HL-60 (cell line): Measurements from ENCODE around the gene PREB.
A peak's percentile ranks its signal among the peaks of the same experiment; 100 is the strongest.

Experiments used
- DNase-seq, 2 experiments: peaks; one replicate each; pipeline ENCODE4 v3.0.0-alpha.2; 2010 to 2020; ENCODE audit warnings: low read depth in 1 of 2, low spot score in 1 of 2
- H3K27ac ChIP-seq: fragments of 250-450 bp; sonication (Bioruptor Pico); replicated peaks from 2 replicates; pipeline ENCODE4 v1.5.1; 2020; ENCODE audit warnings: mild to moderate bottlenecking, moderate library complexity
- H3K27me3 ChIP-seq: fragments of 250-450 bp; sonication (Bioruptor Pico); 2 replicates; pipeline ENCODE4 v1.5.1; 2021; ENCODE audit warnings: mild to moderate bottlenecking, moderate library complexity; ENCODE audit not compliant: insufficient read depth, poor library complexity, severe bottlenecking
- H3K4me3 ChIP-seq: replicated peaks from 2 replicates; pipeline ENCODE4 v1.5.1; 2011; ENCODE audit warnings: mild to moderate bottlenecking, control low read depth, low read length; ENCODE audit not compliant: insufficient read depth
- GABPA ChIP-seq: IDR thresholded peaks from 2 replicates; pipeline ENCODE4 v1.6.1; 2012; ENCODE audit warnings: low read depth
- POLR2AphosphoS5 ChIP-seq: IDR thresholded peaks from 2 replicates; pipeline ENCODE4 v1.6.1; 2012; ENCODE audit warnings: low read depth
- SPI1 ChIP-seq: IDR thresholded peaks from 2 replicates; pipeline ENCODE4 v1.6.1; 2012; ENCODE audit warnings: low read depth, mild to moderate bottlenecking, borderline replicate concordance
- TF ChIP-seq, protein P1 (sequence below): IDR thresholded peaks from 2 replicates; pipeline ENCODE4 v1.6.1; 2012; ENCODE audit warnings: low read depth; ENCODE audit not compliant: insufficient replicate concordance
- TF ChIP-seq, protein P2 (sequence below): IDR thresholded peaks from one replicate; pipeline ENCODE4 v1.5.1; 2011; ENCODE audit warnings: low read length, control low read depth, inconsistent platforms; ENCODE audit not compliant: insufficient read depth

The PREB gene

DNA sequence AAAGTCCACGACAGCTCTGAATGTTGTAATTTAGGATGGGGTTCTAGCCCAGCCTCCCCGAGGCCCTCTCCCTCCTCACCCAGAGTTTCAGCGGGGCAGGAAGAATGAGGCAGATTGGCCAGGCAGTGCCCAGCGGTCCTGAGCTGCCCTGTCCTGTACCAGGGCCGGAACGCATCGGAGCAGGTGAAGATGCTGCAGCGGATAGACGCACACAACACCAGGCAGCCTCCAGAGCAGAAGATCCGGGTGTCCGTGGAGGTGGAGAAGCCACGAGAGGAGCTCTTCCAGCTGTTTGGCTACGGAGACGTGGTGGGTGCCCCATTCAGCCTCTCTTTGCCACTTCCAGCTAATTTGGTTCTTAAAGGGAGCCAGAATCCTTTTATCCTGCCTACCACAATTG lies 37.1 kb downstream of the PREB start:
- H3K4me3 ChIP-seq, result no peak overlapping the region
- TF ChIP-seq, protein P1, sequence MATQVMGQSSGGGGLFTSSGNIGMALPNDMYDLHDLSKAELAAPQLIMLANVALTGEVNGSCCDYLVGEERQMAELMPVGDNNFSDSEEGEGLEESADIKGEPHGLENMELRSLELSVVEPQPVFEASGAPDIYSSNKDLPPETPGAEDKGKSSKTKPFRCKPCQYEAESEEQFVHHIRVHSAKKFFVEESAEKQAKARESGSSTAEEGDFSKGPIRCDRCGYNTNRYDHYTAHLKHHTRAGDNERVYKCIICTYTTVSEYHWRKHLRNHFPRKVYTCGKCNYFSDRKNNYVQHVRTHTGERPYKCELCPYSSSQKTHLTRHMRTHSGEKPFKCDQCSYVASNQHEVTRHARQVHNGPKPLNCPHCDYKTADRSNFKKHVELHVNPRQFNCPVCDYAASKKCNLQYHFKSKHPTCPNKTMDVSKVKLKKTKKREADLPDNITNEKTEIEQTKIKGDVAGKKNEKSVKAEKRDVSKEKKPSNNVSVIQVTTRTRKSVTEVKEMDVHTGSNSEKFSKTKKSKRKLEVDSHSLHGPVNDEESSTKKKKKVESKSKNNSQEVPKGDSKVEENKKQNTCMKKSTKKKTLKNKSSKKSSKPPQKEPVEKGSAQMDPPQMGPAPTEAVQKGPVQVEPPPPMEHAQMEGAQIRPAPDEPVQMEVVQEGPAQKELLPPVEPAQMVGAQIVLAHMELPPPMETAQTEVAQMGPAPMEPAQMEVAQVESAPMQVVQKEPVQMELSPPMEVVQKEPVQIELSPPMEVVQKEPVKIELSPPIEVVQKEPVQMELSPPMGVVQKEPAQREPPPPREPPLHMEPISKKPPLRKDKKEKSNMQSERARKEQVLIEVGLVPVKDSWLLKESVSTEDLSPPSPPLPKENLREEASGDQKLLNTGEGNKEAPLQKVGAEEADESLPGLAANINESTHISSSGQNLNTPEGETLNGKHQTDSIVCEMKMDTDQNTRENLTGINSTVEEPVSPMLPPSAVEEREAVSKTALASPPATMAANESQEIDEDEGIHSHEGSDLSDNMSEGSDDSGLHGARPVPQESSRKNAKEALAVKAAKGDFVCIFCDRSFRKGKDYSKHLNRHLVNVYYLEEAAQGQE, result no peak
- TF ChIP-seq GABPA, result no peak

DNA sequence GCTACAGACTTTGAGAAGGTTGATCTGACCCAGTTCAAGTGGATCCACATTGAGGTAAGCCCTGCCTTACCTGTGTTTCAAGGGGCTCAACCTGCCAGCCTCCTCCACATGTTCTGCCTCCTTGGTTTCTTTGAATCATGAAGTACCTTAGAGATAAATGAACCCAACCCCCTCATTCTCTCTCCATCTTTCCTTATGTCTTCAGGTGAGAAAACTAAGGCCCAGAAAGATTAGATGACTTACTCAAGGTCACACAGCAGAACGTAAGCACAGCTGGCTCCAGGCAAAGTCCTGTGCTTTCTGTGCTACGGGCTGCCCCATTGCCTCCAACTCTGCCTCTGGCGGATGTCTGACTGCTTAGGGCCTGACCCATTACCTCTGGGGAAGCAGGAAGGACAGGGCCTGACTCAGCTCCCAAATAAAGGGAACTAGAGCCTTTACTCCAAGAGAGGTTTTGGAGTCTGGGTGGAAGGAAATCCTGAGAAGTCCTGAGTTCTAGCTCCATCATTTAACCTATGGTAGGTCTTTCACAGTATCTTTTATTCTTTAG lies 37.6 kb downstream of the PREB start:
- H3K27ac ChIP-seq, result no peak overlapping the region; the same call in 1 of the 2 replicates
- TF ChIP-seq SPI1 (no peak), GABPA (no peak), POLR2AphosphoS5 (no peak)
- TF ChIP-seq, protein P1, result no peak
- TF ChIP-seq, protein P2, sequence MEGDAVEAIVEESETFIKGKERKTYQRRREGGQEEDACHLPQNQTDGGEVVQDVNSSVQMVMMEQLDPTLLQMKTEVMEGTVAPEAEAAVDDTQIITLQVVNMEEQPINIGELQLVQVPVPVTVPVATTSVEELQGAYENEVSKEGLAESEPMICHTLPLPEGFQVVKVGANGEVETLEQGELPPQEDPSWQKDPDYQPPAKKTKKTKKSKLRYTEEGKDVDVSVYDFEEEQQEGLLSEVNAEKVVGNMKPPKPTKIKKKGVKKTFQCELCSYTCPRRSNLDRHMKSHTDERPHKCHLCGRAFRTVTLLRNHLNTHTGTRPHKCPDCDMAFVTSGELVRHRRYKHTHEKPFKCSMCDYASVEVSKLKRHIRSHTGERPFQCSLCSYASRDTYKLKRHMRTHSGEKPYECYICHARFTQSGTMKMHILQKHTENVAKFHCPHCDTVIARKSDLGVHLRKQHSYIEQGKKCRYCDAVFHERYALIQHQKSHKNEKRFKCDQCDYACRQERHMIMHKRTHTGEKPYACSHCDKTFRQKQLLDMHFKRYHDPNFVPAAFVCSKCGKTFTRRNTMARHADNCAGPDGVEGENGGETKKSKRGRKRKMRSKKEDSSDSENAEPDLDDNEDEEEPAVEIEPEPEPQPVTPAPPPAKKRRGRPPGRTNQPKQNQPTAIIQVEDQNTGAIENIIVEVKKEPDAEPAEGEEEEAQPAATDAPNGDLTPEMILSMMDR, result no peak
- H3K4me3 ChIP-seq, result no peak overlapping the region
- H3K27me3 ChIP-seq, result no peaks in the 10 kb centered on the region
- DNase-seq, result no peak

More for the DNA sequence above, 37.1 kb downstream of the PREB start:
- no peak for DNase-seq
- no peak overlapping the region for H3K27ac ChIP-seq
- no peaks in the 10 kb centered on the region for H3K27me3 ChIP-seq

DNA sequence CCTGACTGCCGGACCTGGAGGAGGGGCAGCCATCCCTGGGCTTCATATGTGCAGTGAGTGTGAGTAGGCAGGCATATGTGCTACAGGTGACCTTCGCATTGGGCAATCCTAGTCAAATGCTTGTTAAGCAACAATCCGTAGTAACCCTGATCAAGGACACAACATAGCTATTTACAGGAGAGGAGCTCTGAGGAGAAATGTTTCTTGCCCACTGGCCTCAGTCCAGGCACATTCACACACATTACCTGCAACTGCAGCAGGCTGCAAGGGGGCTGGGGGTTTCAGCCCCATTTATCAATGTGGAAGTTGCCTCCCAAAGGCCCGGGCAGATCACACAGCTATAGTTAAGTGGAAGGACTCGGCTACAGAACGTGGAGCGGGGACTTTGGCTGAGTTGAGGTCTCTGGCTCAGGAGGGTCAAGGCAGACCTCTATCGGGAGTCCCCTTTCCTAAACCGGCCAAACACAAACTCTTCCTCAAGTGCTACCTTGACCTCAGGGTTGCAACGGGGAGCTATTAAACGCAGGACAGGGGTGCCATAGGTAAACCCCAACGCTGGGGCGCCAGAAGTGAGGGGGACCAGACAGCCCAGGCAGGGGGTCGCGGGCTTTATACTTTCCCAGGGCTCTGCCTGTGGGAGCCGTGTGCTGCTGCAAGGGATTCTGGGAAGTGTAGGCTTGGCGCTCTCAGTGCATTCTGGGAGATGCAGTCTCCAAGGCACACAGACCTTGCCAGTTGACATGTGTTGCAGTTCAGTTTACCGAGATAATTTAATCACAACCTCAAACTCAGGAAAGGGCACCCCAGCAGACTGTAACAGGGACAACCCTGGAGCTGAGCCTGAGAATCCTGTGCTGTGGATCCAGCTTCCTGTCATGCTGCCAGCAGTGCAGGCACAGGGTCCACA lies 38.4 kb downstream of the PREB start:
- Histone ChIP-seq H3K27ac (peak overlapping the region; percentile 60), H3K4me3 (peak overlapping the region; percentile 23; the same call in 1 of the 2 replicates), H3K27me3 (no peaks in the 10 kb centered on the region)
- DNase-seq, result peak in 1 of 2 experiments; percentile 68
- TF ChIP-seq SPI1 (no peak; the same call in 1 of the 2 replicates), GABPA (no peak), POLR2AphosphoS5 (peak; percentile 52; the same call in 1 of the 2 replicates)
- TF ChIP-seq, protein P1, result no peak
- TF ChIP-seq, protein P2, result no peak
